ENCODE measurements around the gene C3.
"Not testable (repeated sequence)": the region's sequence is repeated elsewhere in the genome, so short reads cannot be mapped to it uniquely, and the experiment has no call there.

Gene C3

DNA sequence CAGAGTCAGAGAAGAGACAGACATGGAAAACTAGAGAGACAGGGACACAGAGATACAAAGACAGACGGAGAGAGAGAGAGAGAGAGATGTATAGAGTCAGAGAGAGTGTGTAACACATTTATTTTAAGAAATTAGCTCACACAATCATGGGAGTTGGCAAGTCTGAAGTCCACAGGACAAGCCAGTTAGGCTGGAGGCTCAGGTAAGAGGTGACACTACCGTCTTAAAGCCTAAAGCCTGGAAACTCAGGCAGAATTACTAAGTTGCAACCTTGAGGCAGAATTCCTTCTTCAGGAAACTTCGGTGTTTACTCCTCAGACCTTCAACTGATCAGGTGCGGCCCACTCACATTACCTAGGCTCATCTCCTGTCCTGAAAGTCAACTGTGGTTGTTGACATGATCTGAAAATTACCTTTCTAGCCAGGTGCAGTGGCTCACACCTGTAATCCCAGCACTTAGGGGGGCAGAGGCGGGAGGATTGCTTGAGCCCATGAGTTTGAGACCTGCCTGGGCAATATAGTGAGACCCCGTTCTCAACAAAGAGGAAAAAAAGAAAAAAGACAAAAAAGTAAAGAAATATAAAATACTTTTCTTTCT lies 47.7 kb downstream of the C3 start:
- in situ Hi-C loops (cut with MboI; ENCODE audit: low sequenced_read_pairs), result no loop called here

DNA sequence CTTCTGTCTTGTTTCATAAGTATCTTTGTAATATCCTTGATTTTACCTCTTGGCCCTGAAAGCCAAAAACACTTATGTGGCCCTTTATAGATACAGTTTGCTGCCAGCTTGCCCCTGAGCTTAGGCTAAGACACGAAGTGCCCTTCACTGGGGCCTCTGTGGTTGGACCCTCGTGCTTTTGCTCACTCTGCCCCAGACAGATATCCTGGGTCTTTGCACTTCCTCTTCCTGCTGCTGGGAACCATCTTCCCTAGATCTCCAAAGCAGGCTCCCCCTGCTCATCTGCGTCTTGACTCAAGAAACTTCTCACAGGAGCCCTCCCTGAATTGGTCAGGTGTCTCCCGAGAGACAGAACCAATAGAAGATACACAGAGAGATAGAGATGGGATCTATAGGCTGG lies 48.5 kb downstream of the C3 start:
- in situ Hi-C loops (cut with MboI; ENCODE audit: low sequenced_read_pairs), result no loop called here

DNA sequence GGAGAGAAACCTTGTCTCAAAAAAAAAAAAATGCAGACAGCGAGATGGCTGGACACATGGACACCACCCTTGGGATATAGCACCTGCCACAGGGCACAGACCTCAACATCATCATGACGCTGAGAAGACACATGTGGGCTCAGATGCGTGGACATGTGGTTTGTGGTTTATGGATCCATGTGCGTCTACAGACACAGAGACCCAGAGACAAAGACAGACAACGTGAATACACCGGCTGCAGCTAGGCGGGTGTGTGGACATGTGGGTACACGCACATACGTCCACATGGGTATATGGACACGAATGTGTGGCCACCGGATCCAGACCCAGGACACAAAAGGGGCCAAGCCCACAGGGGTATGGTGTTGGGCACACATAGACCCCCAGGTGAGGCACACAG lies 51.8 kb downstream of the C3 start:
- in situ Hi-C loops (cut with MboI; ENCODE audit: low sequenced_read_pairs), result no loop called here

DNA sequence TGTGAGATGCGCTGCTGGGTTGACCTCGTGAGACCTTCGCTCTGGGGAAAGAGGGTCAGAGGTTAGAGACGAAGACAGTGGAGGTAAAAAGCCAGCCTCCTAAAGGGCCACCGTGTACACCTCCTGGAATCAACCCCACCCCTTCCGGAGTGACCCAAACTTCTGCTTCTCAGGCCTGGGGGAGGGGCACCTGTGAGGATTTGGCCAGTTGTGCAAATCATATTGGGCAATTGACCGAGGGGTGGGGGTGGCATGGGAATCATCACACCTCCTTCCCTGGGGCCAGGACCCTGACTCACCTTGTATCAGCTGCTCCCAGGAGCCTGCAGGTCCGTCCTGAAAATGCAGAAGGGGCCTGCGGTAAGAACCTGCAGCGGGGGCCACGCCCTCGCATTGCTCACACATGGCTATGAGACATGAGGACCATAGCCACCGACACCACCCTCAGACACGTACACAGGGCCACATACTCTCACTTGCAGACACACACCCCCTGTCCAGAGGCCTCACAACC lies 53.3 kb downstream of the C3 start:
- in situ Hi-C loops (cut with MboI; ENCODE audit: low sequenced_read_pairs), result no loop called here

DNA sequence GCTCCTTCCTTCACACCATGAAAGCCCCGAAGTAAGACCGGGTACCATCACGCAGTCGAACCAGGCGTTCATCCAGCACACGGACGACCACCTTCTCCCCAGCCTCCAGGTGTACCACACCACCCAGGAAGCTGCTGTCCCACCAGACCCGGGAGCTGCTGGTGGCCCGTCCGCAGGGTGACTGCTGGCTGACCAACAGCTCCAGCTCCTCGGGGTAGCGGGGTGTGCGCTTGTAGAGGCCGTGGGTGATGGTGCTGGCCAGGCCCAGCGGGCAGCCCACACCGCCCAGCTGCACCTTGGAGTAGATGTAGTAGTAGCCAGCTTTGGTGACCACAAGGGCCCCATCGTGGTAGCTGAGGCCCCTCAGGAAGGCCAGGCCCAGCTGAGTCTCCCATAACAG lies 55.5 kb downstream of the C3 start:
- in situ Hi-C loops (cut with MboI; ENCODE audit: low sequenced_read_pairs), result no loop called here

DNA sequence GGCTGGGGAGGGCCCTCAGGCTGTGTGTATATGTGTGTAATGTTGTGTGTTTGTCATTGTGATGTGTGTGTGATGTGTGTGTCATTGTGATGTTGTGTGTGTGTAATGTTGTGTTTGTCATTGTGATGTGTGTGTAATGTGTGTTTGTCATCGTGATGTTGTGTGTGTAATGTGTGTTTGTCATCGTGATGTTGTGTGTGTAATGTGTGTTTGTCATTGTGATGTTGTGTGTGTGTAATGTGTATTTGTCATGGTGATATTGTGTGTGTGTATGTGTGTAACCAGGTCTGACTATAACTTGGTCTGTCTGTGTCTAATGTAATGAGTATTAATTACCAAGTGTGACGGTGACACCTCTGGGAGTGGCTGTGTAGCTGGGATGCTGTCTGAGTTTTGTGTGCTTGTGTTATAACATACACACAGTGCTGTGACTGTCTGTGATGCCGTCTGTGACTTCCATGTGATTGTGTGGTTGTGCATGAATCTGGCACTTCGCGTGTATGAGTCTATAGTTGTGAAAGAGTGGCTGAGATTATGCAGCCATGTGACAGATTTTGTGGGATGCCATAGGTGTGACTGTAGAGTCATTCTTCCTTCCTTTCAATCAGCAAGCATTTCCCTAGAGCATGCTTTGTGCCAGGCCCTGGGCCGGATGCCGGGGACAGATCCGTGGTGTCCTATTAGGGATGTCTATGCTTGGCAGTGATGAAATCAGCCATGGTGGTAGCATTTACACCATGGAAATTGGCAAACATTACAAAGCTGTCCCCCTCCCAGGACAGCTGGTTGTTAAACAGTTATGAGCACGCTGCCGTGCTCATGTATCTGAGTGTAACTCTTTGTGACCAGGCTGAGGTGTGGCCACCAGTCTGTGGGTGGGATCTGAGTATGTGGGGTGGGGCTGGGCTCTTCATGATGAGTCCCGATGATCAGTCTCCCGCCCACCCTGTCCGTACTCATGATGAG lies 56.9 kb downstream of the C3 start:
- in situ Hi-C loops (cut with MboI; ENCODE audit: low sequenced_read_pairs), result no loop called here

DNA sequence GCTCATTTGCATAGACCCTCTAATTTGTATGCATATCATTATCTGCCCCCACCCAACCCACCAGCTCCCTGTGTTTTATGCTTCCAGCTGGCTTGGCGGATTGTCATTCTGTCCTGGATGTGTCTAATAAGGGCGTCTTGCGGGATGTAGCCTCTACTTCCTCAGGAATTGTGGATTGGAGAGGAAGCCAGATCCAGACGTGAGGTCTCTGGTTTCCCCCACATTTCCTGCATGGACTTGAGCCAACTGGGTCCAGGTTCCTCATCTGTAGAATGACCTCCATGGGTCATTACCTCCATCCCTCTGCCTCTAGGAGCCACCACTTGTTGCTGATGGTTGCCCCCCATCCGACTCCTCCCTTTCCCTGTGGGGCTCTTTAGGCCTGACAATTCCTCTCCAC lies 57.7 kb downstream of the C3 start:
- in situ Hi-C loops (cut with MboI; ENCODE audit: low sequenced_read_pairs), result no loop called here

DNA sequence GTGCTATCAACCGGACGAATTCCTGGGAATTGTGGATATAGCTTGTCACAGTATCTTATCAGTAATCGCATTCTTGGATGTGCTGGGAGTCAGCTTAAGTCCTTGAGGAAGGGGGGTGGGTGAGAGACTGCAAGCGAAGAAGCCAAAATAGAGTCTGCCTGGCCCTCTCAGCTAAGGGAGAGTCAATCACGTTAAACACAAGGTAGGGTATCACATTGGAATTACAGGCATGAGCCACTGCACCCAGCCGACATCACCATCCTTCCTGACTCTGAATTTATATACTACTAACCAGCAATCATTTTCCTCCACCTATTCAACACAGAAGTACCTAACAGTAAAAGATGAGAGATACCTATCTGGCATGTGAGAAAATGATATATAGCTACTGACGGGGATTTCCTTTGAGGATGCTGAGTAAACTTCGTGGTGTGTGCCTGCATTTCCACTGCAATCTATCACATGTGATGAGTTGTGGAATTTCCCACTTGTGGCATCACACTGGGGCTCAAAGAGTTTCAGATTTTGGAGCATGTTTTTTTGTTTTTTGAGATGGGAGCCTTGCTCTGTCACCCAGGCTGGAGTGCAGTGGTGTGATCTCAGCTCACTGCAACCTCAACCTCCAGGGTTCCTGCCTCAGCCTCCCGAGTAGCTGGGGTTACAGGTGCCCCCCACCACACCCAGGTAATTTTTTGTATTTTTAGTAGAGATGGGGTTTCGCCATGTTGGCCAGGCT lies 58.8 kb downstream of the C3 start:
- in situ Hi-C loops (cut with MboI; ENCODE audit: low sequenced_read_pairs), result not testable (repeated sequence)

DNA sequence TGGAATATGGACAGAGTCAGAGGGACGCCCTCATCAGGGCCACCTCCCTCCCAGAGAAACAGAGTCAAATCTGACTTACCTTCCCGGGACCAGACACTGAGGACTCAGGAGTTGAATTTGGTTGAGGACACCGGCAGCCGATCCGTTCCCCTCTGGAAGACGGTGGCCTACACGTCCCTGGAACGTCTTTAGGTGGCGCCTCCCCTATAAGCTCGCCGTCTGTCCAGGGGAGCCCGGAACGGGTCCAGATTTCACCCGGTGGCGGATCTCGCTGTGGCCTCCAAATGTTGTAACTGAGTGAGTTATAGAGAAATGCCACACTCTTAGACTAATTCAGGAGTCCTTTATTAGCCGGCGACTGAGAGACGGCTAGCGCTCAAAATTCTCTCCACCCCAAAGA lies 59.5 kb downstream of the C3 start:
- in situ Hi-C loops (cut with MboI; ENCODE audit: low sequenced_read_pairs), result no loop called here

DNA sequence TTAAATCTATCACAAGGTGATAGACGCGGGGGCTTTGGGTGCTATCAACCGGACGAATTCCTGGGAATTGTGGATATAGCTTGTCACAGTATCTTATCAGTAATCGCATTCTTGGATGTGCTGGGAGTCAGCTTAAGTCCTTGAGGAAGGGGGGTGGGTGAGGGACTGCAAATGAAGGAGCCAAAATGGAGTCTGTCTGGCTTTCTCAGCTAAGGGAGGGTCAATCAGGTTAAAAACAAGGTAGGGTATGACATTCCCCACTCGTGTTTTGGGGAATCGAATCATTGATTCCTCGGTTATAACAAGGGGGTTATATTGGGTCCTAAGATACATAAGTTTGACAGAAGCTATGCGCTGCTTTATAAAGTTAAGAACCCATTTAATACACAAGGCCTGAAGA lies 64.1 kb downstream of the C3 start:
- in situ Hi-C loops (cut with MboI; ENCODE audit: low sequenced_read_pairs), result not testable (repeated sequence)

DNA sequence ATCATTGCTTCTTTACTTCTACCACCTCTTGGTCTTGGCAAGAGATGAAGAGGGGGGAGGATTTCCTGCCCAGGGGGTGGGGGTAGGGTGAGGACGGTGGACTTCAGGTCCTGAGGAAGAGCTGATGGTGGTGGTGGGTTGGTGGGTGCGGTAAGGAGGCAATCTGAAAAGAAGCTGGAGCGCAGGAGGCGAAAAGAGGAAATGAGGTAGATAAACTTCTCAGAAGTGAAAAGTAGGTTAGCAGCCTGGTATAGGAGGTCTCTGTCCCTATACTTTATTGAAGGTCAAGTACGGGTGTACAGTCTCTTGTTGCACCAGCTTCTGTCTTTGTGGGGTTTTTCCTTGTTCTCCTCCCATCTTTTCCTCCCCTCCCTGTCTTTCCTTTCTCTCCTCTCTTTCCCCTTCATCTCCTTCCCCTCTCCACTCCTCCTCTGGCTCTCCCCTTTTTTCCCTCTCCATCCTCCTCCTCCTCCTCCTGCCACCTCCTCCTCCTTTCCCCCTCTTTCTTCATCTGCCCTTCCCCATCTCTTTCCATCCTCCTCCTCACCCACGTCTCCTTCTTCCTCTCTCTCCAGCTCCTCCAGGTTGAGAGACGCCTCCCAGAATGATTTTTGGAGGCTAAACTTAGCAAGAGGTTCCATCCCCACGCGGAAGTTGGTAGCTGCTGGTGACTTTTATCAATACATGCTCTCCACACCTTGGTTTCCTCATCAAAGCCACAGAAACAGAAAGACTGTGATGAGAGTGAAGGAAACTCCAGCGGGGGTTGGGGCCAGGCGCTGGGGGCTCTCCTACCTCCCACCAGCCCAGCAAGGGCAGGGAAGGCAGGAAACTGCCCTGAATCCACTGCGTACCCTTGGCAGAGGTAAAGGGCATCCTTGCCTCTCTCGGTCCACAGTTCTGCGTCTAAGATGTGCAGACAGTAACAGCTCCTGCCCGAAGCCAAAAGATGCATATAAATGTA lies 65.8 kb downstream of the C3 start:
- in situ Hi-C loops (cut with MboI; ENCODE audit: low sequenced_read_pairs), result no loop called here

DNA sequence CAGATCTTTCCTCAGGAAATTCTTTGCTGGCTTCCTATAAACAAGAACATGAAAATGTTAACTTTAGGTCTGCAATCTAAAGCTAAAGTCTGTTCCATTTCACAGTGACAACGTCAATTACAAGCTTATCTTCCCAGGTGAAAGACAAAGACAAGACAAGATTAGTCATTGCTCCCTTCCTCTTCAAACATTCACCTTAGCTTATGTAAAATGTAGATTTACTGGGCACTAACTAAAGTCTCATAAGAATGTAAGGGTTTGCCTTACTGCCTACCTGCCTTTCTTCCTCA lies 67.7 kb downstream of the C3 start:
- in situ Hi-C loops (cut with MboI; ENCODE audit: low sequenced_read_pairs), result no loop called here

DNA sequence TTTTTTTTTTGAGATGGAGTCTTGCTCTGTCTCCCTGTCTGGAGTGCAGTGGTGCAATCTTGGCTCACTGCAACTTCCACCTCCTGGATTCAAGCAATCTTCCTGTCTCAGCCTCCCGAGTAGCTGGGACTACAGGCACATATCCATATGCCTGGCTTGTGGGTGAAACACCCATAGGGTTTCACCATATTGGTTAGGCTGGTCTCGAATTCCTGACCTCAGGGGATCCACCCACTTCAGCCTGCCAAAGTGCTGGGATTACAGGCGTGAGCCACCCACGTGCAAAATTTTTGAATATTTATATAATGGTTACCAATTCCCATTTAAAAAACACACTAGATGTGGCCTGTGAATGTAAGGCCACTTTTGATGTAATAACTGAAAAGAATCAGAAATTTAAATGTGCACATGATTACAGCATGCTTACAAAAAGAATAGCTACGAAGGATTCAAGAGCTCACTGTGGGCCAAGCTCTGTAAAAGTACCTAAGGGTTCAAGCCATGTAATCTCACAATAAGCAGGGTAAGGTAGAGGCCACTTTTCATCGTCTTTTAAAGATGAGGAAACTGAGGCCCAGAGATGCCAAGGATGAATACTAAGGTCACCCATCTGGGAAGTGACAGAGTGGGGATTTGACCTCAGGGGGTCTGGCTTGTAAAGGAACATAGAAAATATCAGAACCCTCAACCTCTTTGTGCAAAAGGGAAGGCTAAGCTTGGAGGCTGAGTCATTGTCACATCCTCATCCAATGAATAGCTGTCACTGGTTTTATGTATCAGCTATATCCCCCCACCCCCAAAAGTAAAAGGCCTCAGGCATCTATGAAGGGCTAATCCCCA lies 68.3 kb downstream of the C3 start:
- in situ Hi-C loops (cut with MboI; ENCODE audit: low sequenced_read_pairs), result no loop called here

DNA sequence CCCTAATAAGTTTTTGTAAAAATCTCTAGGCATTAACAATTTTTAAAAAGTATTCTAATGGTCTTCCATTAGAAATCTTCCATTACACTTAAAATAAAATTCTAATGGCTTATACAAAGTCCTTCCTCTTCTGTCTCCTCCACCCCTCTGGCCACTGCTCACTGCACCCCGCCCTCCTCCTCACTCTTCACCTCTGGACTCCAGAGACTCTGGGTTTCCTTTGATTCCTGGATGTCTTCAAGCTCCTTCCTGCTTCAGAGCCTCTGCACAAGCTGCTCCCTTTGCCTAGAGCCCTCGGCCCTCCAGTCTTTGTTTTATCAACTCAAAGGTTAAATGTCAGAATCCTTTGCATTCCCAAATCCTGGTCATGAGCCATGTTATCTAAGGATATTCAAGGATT lies 71.3 kb downstream of the C3 start:
- in situ Hi-C loops (cut with MboI; ENCODE audit: low sequenced_read_pairs), result no loop called here

DNA sequence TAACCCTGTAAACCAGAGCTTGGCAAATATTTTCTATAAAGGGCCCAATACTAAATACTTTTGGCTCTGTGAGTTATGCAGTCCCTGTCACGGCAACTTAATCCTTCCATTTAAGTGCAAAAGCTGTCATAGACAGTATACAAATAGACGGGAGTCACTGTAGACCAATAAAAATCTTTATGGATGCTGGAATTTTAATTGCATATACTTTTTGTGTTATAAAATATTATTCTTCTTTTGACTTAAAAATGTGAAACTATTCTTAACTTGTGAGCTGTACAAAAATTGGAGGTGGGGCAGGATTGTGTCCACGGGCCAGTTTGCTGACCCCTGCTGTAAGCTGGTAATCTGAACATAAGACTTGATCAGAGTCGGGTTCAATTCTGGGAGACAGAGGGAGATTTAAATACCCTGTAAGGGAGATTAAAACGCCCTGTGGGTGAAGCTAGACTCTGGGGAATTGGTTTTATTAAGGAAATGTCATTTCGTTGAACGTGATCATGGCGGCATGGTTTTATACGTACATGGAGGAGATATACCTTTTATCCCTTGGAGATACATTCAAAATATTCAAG lies 72.2 kb downstream of the C3 start:
- in situ Hi-C loops (cut with MboI; ENCODE audit: low sequenced_read_pairs), result no loop called here

DNA sequence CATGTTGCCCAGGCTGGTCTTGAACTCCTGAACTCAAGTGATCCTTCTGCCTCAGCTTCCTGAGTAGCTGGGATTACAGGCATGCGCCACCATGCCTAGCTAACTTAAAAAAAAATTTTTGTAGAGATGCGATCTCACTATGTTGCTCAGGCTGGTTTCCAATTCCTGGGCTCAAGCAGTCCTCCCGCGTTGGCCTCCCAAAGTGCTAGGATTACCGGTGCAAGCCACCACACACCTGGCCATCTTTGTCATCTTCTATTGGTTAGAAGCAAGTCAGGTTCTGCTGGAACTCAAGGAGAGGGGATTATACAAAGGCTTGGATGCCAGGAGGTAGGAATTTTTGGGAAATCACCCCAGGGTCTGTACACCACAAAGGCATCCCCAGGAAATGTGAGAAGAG lies 75.7 kb downstream of the C3 start:
- in situ Hi-C loops (cut with MboI; ENCODE audit: low sequenced_read_pairs), result no loop called here

DNA sequence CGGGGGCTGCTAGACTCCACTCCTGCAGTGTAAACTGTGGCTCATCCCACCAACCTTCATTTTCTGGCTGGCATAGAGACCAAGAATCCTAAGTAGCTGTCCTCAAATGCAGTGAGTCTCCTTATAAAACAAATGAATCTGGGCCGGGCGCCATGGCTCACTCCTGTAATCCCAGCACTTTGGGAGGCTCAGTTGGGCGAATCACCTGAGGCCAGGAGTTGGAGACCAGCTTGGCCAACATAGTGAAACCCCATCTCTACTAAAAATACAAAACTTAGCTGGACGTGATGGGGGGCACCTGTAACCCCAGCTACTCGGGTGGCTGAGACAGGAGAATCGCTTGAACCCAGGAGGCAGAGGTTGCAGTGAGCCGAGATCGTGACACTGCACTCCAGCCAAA lies 80.1 kb downstream of the C3 start:
- in situ Hi-C loops (cut with MboI; ENCODE audit: low sequenced_read_pairs), result not testable (repeated sequence)

DNA sequence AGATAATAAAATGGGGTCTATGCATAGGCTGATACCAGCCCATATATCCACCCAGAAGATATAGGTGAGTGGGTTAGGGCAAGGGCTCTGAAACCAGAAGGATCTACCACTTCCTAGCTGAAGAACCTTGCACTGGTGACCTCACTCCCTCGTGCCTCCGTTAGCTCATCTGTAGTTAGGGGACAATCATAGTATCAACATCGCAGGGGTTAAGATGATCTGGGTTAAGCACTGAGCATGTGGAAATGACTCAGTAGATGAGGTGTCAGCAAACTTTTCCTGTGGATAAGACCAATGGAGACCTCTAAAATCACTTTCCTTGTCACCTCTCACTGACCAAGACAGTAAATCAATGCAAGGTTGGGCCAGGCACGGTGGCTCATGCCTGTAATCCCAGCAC lies 81.0 kb downstream of the C3 start:
- in situ Hi-C loops (cut with MboI; ENCODE audit: low sequenced_read_pairs), result no loop called here

DNA sequence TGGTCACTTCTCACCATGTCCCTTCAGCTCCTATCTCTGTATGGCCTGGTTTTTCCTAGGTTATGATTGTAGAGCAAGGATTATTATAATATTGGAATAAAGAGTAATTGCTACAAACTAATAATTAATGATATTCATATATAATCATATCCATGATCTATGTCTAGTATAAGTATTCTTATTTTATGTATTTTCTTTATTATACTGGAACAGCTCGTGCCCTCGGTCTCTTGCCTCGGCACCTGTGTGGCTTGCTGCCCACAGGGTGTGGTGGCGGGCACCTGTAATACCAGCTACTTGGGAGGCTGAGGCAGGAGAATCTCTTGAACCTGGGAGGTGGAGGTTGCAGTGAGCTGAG lies 87.0 kb downstream of the C3 start:
- in situ Hi-C loops (cut with MboI; ENCODE audit: low sequenced_read_pairs), result not testable (repeated sequence)

All from HL-60/S4 treated with retinoic acid at 250 ng/mL for 4 days and 3 days (cell line).